GM21447 (cell line): ENCODE data around the gene CDC23.

ENCODE experiments used
- ATAC-seq: cut with Tn5 transposase; IDR thresholded peaks from one replicate; pipeline ENCODE4 v1.9.1; 2021; ENCODE audit not compliant: unreplicated experiment

CDC23 gene

GRCh38 chr5:138141734-138142133 lies 71.4 kb downstream of the CDC23 start:
- no peak for ATAC-seq

DNA sequence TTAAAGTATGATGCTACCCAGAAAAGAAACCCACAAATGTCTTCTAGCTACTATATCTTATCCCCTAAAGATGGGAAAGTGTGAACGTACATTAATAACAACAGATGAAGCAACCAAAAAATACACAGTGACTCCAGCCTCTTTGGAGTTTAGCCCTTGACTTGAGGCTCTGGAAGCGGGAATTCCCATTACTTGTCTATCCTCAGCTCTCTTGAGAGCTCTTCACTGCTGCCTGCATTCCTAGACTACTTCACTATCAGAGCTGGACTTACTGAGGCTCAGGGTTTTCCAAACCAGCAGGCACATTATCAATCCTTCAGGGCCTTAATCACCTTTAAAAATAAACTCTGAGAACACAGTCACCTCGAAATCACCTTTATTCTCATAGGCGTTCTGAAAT lies 72.9 kb downstream of the CDC23 start:
- no peak for ATAC-seq

GRCh38 chr5:138139781-138140090 lies 73.4 kb downstream of the CDC23 start:
- no peak for ATAC-seq

- no peak for ATAC-seq
Measured at GRCh38 chr5:138138949-138139780, 74.0 kb downstream of the CDC23 start, which contains the start of gene NME5. Gene NME5, minus strand, starts transcription at chr5:138139428. Its CDS starts 648 bp downstream, at chr5:138138780.
